Sigmoid colon (tissue), 7 donors: ENCODE results near the gene ELMOD1. TPM values are rescaled to one million over a fixed set of nuclear protein-coding genes. Genes with fewer than 3 reads are reported as not detected.

Experiments
- DNase-seq: peaks from one replicate; pipeline ENCODE4 v3.0.0-alpha.2; 2019
- H3K27ac ChIP-seq, 4 donors: fragments of 200-600 bp; sonication (generic); one replicate each; pipeline ENCODE4 v1.5.1; 2016 to 2019; ENCODE audit warnings: mild to moderate bottlenecking in 1 of 4
- H3K27me3 ChIP-seq, 3 donors: fragments of 200-600 bp; sonication (generic); one replicate each; pipeline ENCODE4 v1.5.1; 2019; ENCODE audit warnings: mild to moderate bottlenecking in 1 of 3
- H3K36me3 ChIP-seq, 4 donors: fragments of 200-600 bp; sonication (generic); one replicate each; pipeline ENCODE4 v1.5.1; 2016 to 2019
- H3K4me1 ChIP-seq, 4 donors: fragments of 200-600 bp; sonication (generic); one replicate each; pipeline ENCODE4 v1.5.1; 2017 to 2019
- H3K4me3 ChIP-seq, 4 donors: fragments of 200-600 bp; sonication (generic); one replicate each; pipeline ENCODE4 v1.5.1; 2017 to 2019; ENCODE audit warnings: mild to moderate bottlenecking in 2 of 4, moderate library complexity in 1 of 4
- H3K9me3 ChIP-seq, 4 donors: fragments of 200-600 bp in 3 of 4; sonication (generic) in 3 of 4; one replicate each; pipeline versions ENCODE4 v1.5.1 to v1.6.1; 2013 to 2019
- CTCF ChIP-seq, 4 experiments: fragments of 450-650 bp in 3 of 4; fragments of 200-600 bp in 1 of 4; IDR thresholded peaks; one replicate each; pipeline ENCODE4 v1.5.1; 2016 to 2019; ENCODE audit warnings: antibody characterized with exemption in 4 of 4, mild to moderate bottlenecking in 3 of 4, moderate library complexity in 2 of 4
- EP300 ChIP-seq, 4 donors: sonication (generic); formaldehyde crosslinking; IDR thresholded peaks; one replicate each; pipeline ENCODE4 v1.6.1; 2017; ENCODE audit warnings: antibody characterized with exemption in 4 of 4
- POLR2A ChIP-seq, 2 donors: fragments of 450-650 bp; IDR thresholded peaks; one replicate each; pipeline ENCODE4 v1.6.1; 2016; ENCODE audit warnings: antibody characterized with exemption in 2 of 2, mild to moderate bottlenecking in 2 of 2, moderate library complexity in 2 of 2
- POLR2AphosphoS5 ChIP-seq, 4 donors: sonication (generic); formaldehyde crosslinking; IDR thresholded peaks; one replicate each; pipeline ENCODE4 v1.6.1; 2017; ENCODE audit warnings: antibody characterized with exemption in 4 of 4
- WGBS, 2 donors: extraction: QIAGEN DNeasy Blood & Tissue Kit; methylation state at CpG; one replicate each; pipeline ENCODE4 v1.1.7; 2013; 5-methylcytosine and 5-hydroxymethylcytosine counted together
- intact Hi-C: fragments of 100-400 bp; cut with DNase I; formaldehyde crosslinking; loops from one replicate; pipeline ENCODE4 v1.15.1; 2023
- polyA plus RNA-seq, 3 donors: library from polyadenylated mRNA; stranded (reverse); fragments of 200-250 nt; gene quantifications; one replicate each; pipeline ENCODE4 v1.2.3, GENCODE V29; 2013
- total RNA-seq, 4 donors: library from RNA; depleted of rRNA; stranded (reverse); fragments of >200 nt; gene quantifications; one replicate each; pipeline ENCODE4 v1.1.0, GENCODE V29; 2016
- donor health status: healthy with polysubstance abuse.
- donor health status: Bipolar disorder and iron deficiency.
- donor health status: healthy.

The ELMOD1 gene
- total and polyA plus RNA-seq, 7 donors = 0.14 to 1.4 (median 0.49) TPM; not detected in 2

- WGBS, 2 donors = 81 to 83% methylated on average over 4 of the region's 4 CpGs
- intact Hi-C loops = no loop called here
- TF ChIP-seq POLR2A (IDR thresholded peaks at IDR 0.05) = no peak
- TF ChIP-seq EP300 (IDR thresholded peaks at IDR 0.05) = no peak
- TF ChIP-seq CTCF (IDR thresholded peaks at IDR 0.05) = no peak
- no peak for TF ChIP-seq POLR2AphosphoS5 (IDR thresholded peaks at IDR 0.05)
- Histone ChIP-seq H3K36me3 (no peaks in the 10 kb centered on the region), H3K27ac (no peak overlapping the region), H3K4me1 (no peaks in the 10 kb centered on the region), H3K27me3 (no peaks in the 10 kb centered on the region), H3K9me3 (no peaks in the 10 kb centered on the region), H3K4me3 (no peak overlapping the region)
- no peak for DNase-seq
These were observed 91.2 kb downstream of the ELMOD1 start for GRCh38 chr11:107682171-107682570.

- no peak for TF ChIP-seq CTCF (IDR thresholded peaks at IDR 0.05)
- TF ChIP-seq POLR2AphosphoS5 (IDR thresholded peaks at IDR 0.05) = no peak
- no peak for TF ChIP-seq POLR2A (IDR thresholded peaks at IDR 0.05)
- no peak for TF ChIP-seq EP300 (IDR thresholded peaks at IDR 0.05)
- H3K36me3 ChIP-seq = no peaks in the 10 kb centered on the region
- no peaks in the 10 kb centered on the region for H3K9me3 ChIP-seq
- intact Hi-C loops = no loop called here
- H3K27me3 ChIP-seq = no peaks in the 10 kb centered on the region
- H3K4me3 ChIP-seq = no peak overlapping the region
- no peaks in the 10 kb centered on the region for H3K4me1 ChIP-seq
- H3K27ac ChIP-seq = no peak overlapping the region
- WGBS, 2 donors = 85 to 87% methylated on average over 5 of the region's 5 CpGs
- no peak for DNase-seq
These were observed 91.6 kb downstream of the ELMOD1 start for GRCh38 chr11:107682572-107682971.

- intact Hi-C loops = no loop called here
- H3K27me3 ChIP-seq = no peaks in the 10 kb centered on the region
- WGBS, 2 donors = 75 to 81% methylated on average over 2 of the region's 2 CpGs
- no peaks in the 10 kb centered on the region for H3K9me3 ChIP-seq
- no peak for DNase-seq
- TF ChIP-seq EP300 (IDR thresholded peaks at IDR 0.05) (no peak), POLR2AphosphoS5 (IDR thresholded peaks at IDR 0.05) (no peak), POLR2A (IDR thresholded peaks at IDR 0.05) (no peak), CTCF (IDR thresholded peaks at IDR 0.05) (no peak)
- H3K27ac ChIP-seq = no peak overlapping the region
- H3K4me1 ChIP-seq = no peaks in the 10 kb centered on the region
- H3K36me3 ChIP-seq = no peaks in the 10 kb centered on the region
- no peak overlapping the region for H3K4me3 ChIP-seq
These were observed 92.1 kb downstream of the ELMOD1 start for GRCh38 chr11:107683061-107683460.

GRCh38 chr11:107683807-107684206 is 92.9 kb downstream of the ELMOD1 start:
- H3K27ac ChIP-seq = no peak overlapping the region
- H3K4me3 ChIP-seq = no peak overlapping the region
- no peak for DNase-seq
- intact Hi-C loops = no loop called here
- H3K36me3 ChIP-seq = no peaks in the 10 kb centered on the region
- H3K27me3 ChIP-seq = no peaks in the 10 kb centered on the region
- no peaks in the 10 kb centered on the region for H3K9me3 ChIP-seq
- no peaks in the 10 kb centered on the region for H3K4me1 ChIP-seq
- WGBS, 2 donors = 93 to 96% methylated on average over 2 of the region's 2 CpGs
- TF ChIP-seq POLR2AphosphoS5 (IDR thresholded peaks at IDR 0.05) (no peak), CTCF (IDR thresholded peaks at IDR 0.05) (peak in 1 of 4 experiments; percentile 9)

GRCh38 chr11:107688322-107688918 is 97.5 kb downstream of the ELMOD1 start:
- Histone ChIP-seq H3K27me3 (no peaks in the 10 kb centered on the region), H3K9me3 (no peaks in the 10 kb centered on the region), H3K4me1 (peaks cover 0 to 8% (median 0%) of the 10 kb centered on the region in 4 donors), H3K4me3 (no peak overlapping the region), H3K36me3 (no peaks in the 10 kb centered on the region), H3K27ac (no peak overlapping the region)
- no peak for DNase-seq
- 59 to 78% methylated on average over 6 of the region's 6 CpGs for WGBS, 2 donors
- intact Hi-C loops = loop anchor here (5.0 kb wide), 2 partner anchors 111 to 126 kb away; no protein-coding TSS in a partner anchor
- TF ChIP-seq POLR2A (IDR thresholded peaks at IDR 0.05) = no peak
- no peak for TF ChIP-seq POLR2AphosphoS5 (IDR thresholded peaks at IDR 0.05)
- no peak for TF ChIP-seq EP300 (IDR thresholded peaks at IDR 0.05)
- TF ChIP-seq CTCF (IDR thresholded peaks at IDR 0.05) = no peak
